ENCODE results near the gene ESPN. TPM values are rescaled to one million over a fixed set of nuclear protein-coding genes. Genes with fewer than 3 reads are reported as not detected.

ESPN gene
- total RNA-seq, 4 donors from 2014 or later = 40.2 to 368 (median 157) TPM

GRCh38 chr1:6497867-6498575 is 73.4 kb downstream of the ESPN start:
- TF ChIP-seq EP300 (IDR thresholded peaks at IDR 0.05; ENCODE audit: low read depth) = no peak
- no peak for TF ChIP-seq CTCF (IDR thresholded peaks at IDR 0.05)
- no peak for TF ChIP-seq POLR2A (IDR thresholded peaks at IDR 0.05)
- TF ChIP-seq POLR2AphosphoS5 (IDR thresholded peaks at IDR 0.05) = no peak
- Histone ChIP-seq H3K9me3 (no peaks in the 10 kb centered on the region), H3K4me3 (peak overlapping the region; percentile 26 to 60 (median 53)), H3K4me1 (peaks cover 8 to 27% (median 22%) of the 10 kb centered on the region in 4 donors), H3K27me3 (peaks cover 34% of the 10 kb centered on the region), H3K27ac (peak overlapping the region in 1 of 4 donors; percentile 41), H3K36me3 (no peaks in the 10 kb centered on the region)
- no peak for DNase-seq
- WGBS, 2 donors (ENCODE audit: low coverage in 1 of 2) = 39% methylated on average over 20 of the region's 20 CpGs; no CpG with 5 or more reads in 1 of the 2 donors
- intact Hi-C loops (cut with DNase I; ENCODE audit: low total_unique reads) = no loop called here
- in situ Hi-C loops (cut with MboI; ENCODE audit: low pct_ligation_motif_present in 1 of 4, low pct_unique_long_range_greater_than_20kb in 1 of 4, low sequenced_read_pairs in 3 of 4) = loop anchor here in 3 of 4 donors (25.0 kb wide), 1 partner anchor 139 kb away; no protein-coding TSS in a partner anchor

- DNase-seq = no peak
- no peak overlapping the region for H3K27ac ChIP-seq
- TF ChIP-seq EP300 (IDR thresholded peaks at IDR 0.05; ENCODE audit: low read depth) (no peak), CTCF (IDR thresholded peaks at IDR 0.05) (no peak), POLR2A (IDR thresholded peaks at IDR 0.05) (no peak), POLR2AphosphoS5 (IDR thresholded peaks at IDR 0.05) (no peak)
- WGBS, 2 donors (ENCODE audit: low coverage in 1 of 2) = 74% methylated on average over 13 of the region's 13 CpGs; no CpG with 5 or more reads in 1 of the 2 donors
- in situ Hi-C loops (cut with MboI; ENCODE audit: low pct_ligation_motif_present in 1 of 4, low pct_unique_long_range_greater_than_20kb in 1 of 4, low sequenced_read_pairs in 3 of 4) = loop anchor here in 3 of 4 donors (25.0 kb wide), 1 partner anchor 139 kb away; no protein-coding TSS in a partner anchor
- peaks cover 8 to 27% (median 22%) of the 10 kb centered on the region in 4 donors for H3K4me1 ChIP-seq
- intact Hi-C loops (cut with DNase I; ENCODE audit: low total_unique reads) = no loop called here
- peaks cover 34% of the 10 kb centered on the region for H3K27me3 ChIP-seq
- H3K36me3 ChIP-seq = no peaks in the 10 kb centered on the region
- H3K9me3 ChIP-seq = no peaks in the 10 kb centered on the region
- H3K4me3 ChIP-seq = no peak overlapping the region
Observed at GRCh38 chr1:6498576-6499111, 74.1 kb downstream of the ESPN start.

GRCh38 chr1:6499296-6499695 is 74.7 kb downstream of the ESPN start:
- no peaks in the 10 kb centered on the region for H3K9me3 ChIP-seq
- H3K4me1 ChIP-seq = peaks cover 8 to 27% (median 22%) of the 10 kb centered on the region in 4 donors
- WGBS, 2 donors (ENCODE audit: low coverage in 1 of 2) = 86% methylated on average over 4 of the region's 4 CpGs; no CpG with 5 or more reads in 1 of the 2 donors
- H3K4me3 ChIP-seq = no peak overlapping the region
- intact Hi-C loops (cut with DNase I; ENCODE audit: low total_unique reads) = no loop called here
- in situ Hi-C loops (cut with MboI; ENCODE audit: low pct_ligation_motif_present in 1 of 4, low pct_unique_long_range_greater_than_20kb in 1 of 4, low sequenced_read_pairs in 3 of 4) = loop anchor here in 3 of 4 donors (25.0 kb wide), 1 partner anchor 138 kb away; no protein-coding TSS in a partner anchor
- DNase-seq = no peak
- no peak overlapping the region for H3K27ac ChIP-seq
- H3K36me3 ChIP-seq = no peaks in the 10 kb centered on the region
- H3K27me3 ChIP-seq = peaks cover 34% of the 10 kb centered on the region
- no peak for TF ChIP-seq CTCF (IDR thresholded peaks at IDR 0.05)
- TF ChIP-seq EP300 (IDR thresholded peaks at IDR 0.05; ENCODE audit: low read depth) = no peak
- no peak for TF ChIP-seq POLR2A (IDR thresholded peaks at IDR 0.05)
- no peak for TF ChIP-seq POLR2AphosphoS5 (IDR thresholded peaks at IDR 0.05)

GRCh38 chr1:6500544-6501278 is 76.1 kb downstream of the ESPN start:
- no peak for DNase-seq
- Histone ChIP-seq H3K4me3 (no peak overlapping the region), H3K27ac (no peak overlapping the region), H3K36me3 (no peaks in the 10 kb centered on the region), H3K4me1 (peaks cover 8 to 27% (median 22%) of the 10 kb centered on the region in 4 donors), H3K27me3 (peaks cover 31% of the 10 kb centered on the region), H3K9me3 (no peaks in the 10 kb centered on the region)
- intact Hi-C loops (cut with DNase I; ENCODE audit: low total_unique reads) (no loop called here), in situ Hi-C loops (cut with MboI; ENCODE audit: low pct_ligation_motif_present in 1 of 4, low pct_unique_long_range_greater_than_20kb in 1 of 4, low sequenced_read_pairs in 3 of 4) (no loop called here)
- 75 to 86% methylated on average over 11 to 27 of the region's 27 CpGs for WGBS, 2 donors (ENCODE audit: low coverage in 1 of 2)
- TF ChIP-seq EP300 (IDR thresholded peaks at IDR 0.05; ENCODE audit: low read depth) (no peak), POLR2A (IDR thresholded peaks at IDR 0.05) (no peak), POLR2AphosphoS5 (IDR thresholded peaks at IDR 0.05) (no peak), CTCF (IDR thresholded peaks at IDR 0.05) (no peak)

Data from transverse colon (tissue), 4 donors.